H1 (cell line): ENCODE results near the gene MCM5. TPM values are rescaled to one million over a fixed set of nuclear protein-coding genes. Genes with fewer than 3 reads are reported as not detected.

Experiments
- CTCF ChIA-PET: fragments of 300-600 bp; sonication (Branson Sonifier 250); formaldehyde crosslinking; loops from one replicate; lab custom pipeline; 2021; ENCODE audit not compliant: partially characterized antibody; lab: Charles Lee
- POLR2A ChIA-PET: fragments of 300-600 bp; sonication (Branson Sonifier 250); formaldehyde crosslinking; loops from one replicate; lab custom pipeline; 2021; ENCODE audit warnings: inconsistent platforms; ENCODE audit not compliant: partially characterized antibody; lab: Charles Lee
- DNase-seq, 2 experiments: peaks; one replicate each; pipeline versions ENCODE4 v3.0.0 to v3.0.0-alpha.2; 2010 to 2022; ENCODE audit warnings: low spot score in 2 of 2, low read depth in 1 of 2, mixed read lengths in 1 of 2
- FAIRE-seq: peaks from 2 replicates; lab custom pipeline; 2011; peaks lifted over from hg19 to GRCh38; lab: Jason Lieb, UNC
- H2AFZ ChIP-seq: 2 replicates; pipeline ENCODE4 v1.8.1; 2012; ENCODE audit warnings: low read length, inconsistent platforms
- H2AK5ac ChIP-seq: 2 replicates; pipeline ENCODE4 v1.6.1; 2013; ENCODE audit warnings: low read depth, low read length
- H2BK120ac ChIP-seq: replicated peaks from 2 replicates; pipeline ENCODE3; 2013; ENCODE audit warnings: low read depth, low read length, inconsistent platforms
- H2BK12ac ChIP-seq: 2 replicates; pipeline ENCODE4 v1.6.1; 2013; ENCODE audit warnings: low read depth, low read length
- H2BK15ac ChIP-seq: 2 replicates; pipeline ENCODE4 v1.6.1; 2013; ENCODE audit warnings: low read length
- H2BK20ac ChIP-seq: 2 replicates; pipeline ENCODE4 v1.6.1; 2013; ENCODE audit warnings: low read length
- H2BK5ac ChIP-seq: 2 replicates; pipeline ENCODE4 v1.6.1; 2013; ENCODE audit warnings: low read depth, low read length
- H3K14ac ChIP-seq: 2 replicates; pipeline ENCODE4 v1.6.1; 2013; ENCODE audit warnings: inconsistent platforms; ENCODE audit not compliant: insufficient read length
- H3K18ac ChIP-seq: 2 replicates; pipeline ENCODE4 v1.6.1; 2013; ENCODE audit warnings: low read length; ENCODE audit errors: extremely low read depth
- H3K23ac ChIP-seq: 2 replicates; pipeline ENCODE4 v1.6.1; 2013; ENCODE audit warnings: inconsistent platforms; ENCODE audit not compliant: insufficient read length
- H3K23me2 ChIP-seq: 2 replicates; pipeline ENCODE4 v1.6.1; 2013; ENCODE audit warnings: low read depth, low read length
- H3K27ac ChIP-seq: 2 replicates; pipeline ENCODE4 v1.6.1; 2011; ENCODE audit warnings: low read depth, low read length, inconsistent platforms
- H3K27me3 ChIP-seq, 4 experiments: replicated peaks in 1 of 4; 1 replicate in 1 of 4; 2 replicates in 3 of 4; pipeline versions ENCODE4 v1.6.1 to v1.8.1; 2011 to 2013; ENCODE audit warnings: low read length in 3 of 4, mild to moderate bottlenecking in 3 of 4, inconsistent platforms in 2 of 4, mixed read lengths in 2 of 4, moderate library complexity in 1 of 4; ENCODE audit not compliant: control insufficient read depth in 3 of 4, insufficient read depth in 3 of 4; ENCODE audit errors: extremely low read depth in 1 of 4
- H3K36me3 ChIP-seq, 4 experiments: 2 replicates each; pipeline versions ENCODE4 v1.6.1 to v1.8.1; 2011 to 2013; ENCODE audit warnings: mild to moderate bottlenecking in 4 of 4, low read length in 3 of 4, moderate library complexity in 2 of 4, control low read depth in 1 of 4, inconsistent platforms in 1 of 4; ENCODE audit not compliant: insufficient read depth in 4 of 4, control insufficient read depth in 2 of 4
- H3K4ac ChIP-seq: replicated peaks from 2 replicates; pipeline ENCODE3; 2013; ENCODE audit warnings: low read length, low read depth, mixed read lengths, inconsistent platforms; ENCODE audit not compliant: insufficient read length
- H3K4me1 ChIP-seq, 4 experiments: replicated peaks in 1 of 4; 1 replicate in 1 of 4; 2 replicates in 3 of 4; pipeline versions ENCODE4 v1.6.1 to v1.8.1; 2011 to 2013; ENCODE audit warnings: low read length in 3 of 4, inconsistent platforms in 2 of 4, mixed read lengths in 1 of 4; ENCODE audit not compliant: insufficient read depth in 4 of 4, control insufficient read depth in 3 of 4
- H3K4me2 ChIP-seq, 2 experiments: 2 replicates each; pipeline versions ENCODE4 v1.6.1 to v1.8.1; 2011 to 2013; ENCODE audit warnings: low read depth in 2 of 2, low read length in 2 of 2, control low read depth in 1 of 2, inconsistent platforms in 1 of 2, mild to moderate bottlenecking in 1 of 2; ENCODE audit not compliant: insufficient read depth in 1 of 2
- H3K4me3 ChIP-seq, 4 experiments: fragments of 200-600, 300-600 bp in 1 of 4; sonication (generic), shearing (Covaris generic), sonication (Bioruptor Twin) in 1 of 4; 2 replicates each; pipeline versions ENCODE4 v1.5.1 to v1.8.1; 2011 to 2016; ENCODE audit warnings: low read length in 4 of 4, low read depth in 3 of 4, control low read depth in 2 of 4, inconsistent platforms in 2 of 4, mild to moderate bottlenecking in 2 of 4, mixed read lengths in 1 of 4, moderate library complexity in 1 of 4; ENCODE audit not compliant: insufficient read depth in 2 of 4; ENCODE audit errors: extremely low read depth in 1 of 4
- H3K56ac ChIP-seq: replicated peaks from 2 replicates; pipeline ENCODE3; 2013; ENCODE audit warnings: low read depth, mild to moderate bottlenecking, mixed read lengths, low read length, inconsistent platforms; ENCODE audit not compliant: insufficient read length
- H3K79me1 ChIP-seq: 2 replicates; pipeline ENCODE4 v1.6.1; 2013; ENCODE audit warnings: low read depth, low read length, control low read depth
- H3K79me2 ChIP-seq, 2 experiments: 2 replicates each; pipeline versions ENCODE4 v1.6.1 to v1.8.1; 2012 to 2013; ENCODE audit warnings: low read length in 2 of 2, mild to moderate bottlenecking in 2 of 2, inconsistent platforms in 1 of 2; ENCODE audit not compliant: insufficient read depth in 2 of 2, control insufficient read depth in 1 of 2
- H3K9ac ChIP-seq, 4 experiments: replicated peaks in 1 of 4; 1 replicate in 1 of 4; 2 replicates in 3 of 4; pipeline versions ENCODE4 v1.6.1 to v1.8.1; 2011 to 2013; ENCODE audit warnings: low read depth in 3 of 4, low read length in 3 of 4, control low read depth in 2 of 4, mild to moderate bottlenecking in 2 of 4, moderate library complexity in 2 of 4, inconsistent platforms in 1 of 4; ENCODE audit errors: extremely low read depth in 1 of 4
- H3K9me3 ChIP-seq, 2 experiments: 2 replicates each; pipeline versions ENCODE4 v1.6.1 to v1.8.1; 2012 to 2013; ENCODE audit warnings: mild to moderate bottlenecking in 2 of 2, moderate library complexity in 2 of 2, control low read depth in 1 of 2, inconsistent platforms in 1 of 2, low read depth in 1 of 2, low read length in 1 of 2, mixed read lengths in 1 of 2; ENCODE audit not compliant: insufficient read depth in 2 of 2
- H4K20me1 ChIP-seq, 2 experiments: replicated peaks in 1 of 2; 2 replicates each; pipeline versions ENCODE3 to v1.8.1; 2011 to 2013; ENCODE audit warnings: inconsistent platforms in 2 of 2, low read length in 2 of 2, mild to moderate bottlenecking in 1 of 2; ENCODE audit not compliant: insufficient read depth in 2 of 2, control insufficient read depth in 1 of 2
- H4K5ac ChIP-seq: 2 replicates; pipeline ENCODE4 v1.6.1; 2013; ENCODE audit warnings: low read length, low read depth, mixed read lengths, inconsistent platforms; ENCODE audit not compliant: insufficient read length
- H4K8ac ChIP-seq: 2 replicates; pipeline ENCODE4 v1.8.0; 2013; ENCODE audit warnings: mild to moderate bottlenecking, moderate library complexity, low read length, inconsistent platforms; ENCODE audit not compliant: insufficient read depth; ENCODE audit errors: extremely low read depth
- H4K91ac ChIP-seq: replicated peaks from 2 replicates; pipeline ENCODE3; 2013; ENCODE audit warnings: low read length, mixed read lengths, inconsistent platforms; ENCODE audit not compliant: insufficient read length
- BCL11A ChIP-seq, 2 experiments: IDR thresholded peaks; one replicate each; pipeline ENCODE4 v1.6.1; 2011; ENCODE audit warnings: low read depth in 2 of 2, low read length in 2 of 2, mild to moderate bottlenecking in 2 of 2
- BRCA1 ChIP-seq: IDR thresholded peaks from 2 replicates; pipeline ENCODE4 v1.6.1; 2012; ENCODE audit warnings: low read depth, low read length, improper control_type of control experiment
- CHD2 ChIP-seq: IDR thresholded peaks from 2 replicates; pipeline ENCODE4 v1.6.1; 2012; ENCODE audit warnings: low read length, improper control_type of control experiment
- EGR1 ChIP-seq: IDR thresholded peaks from 2 replicates; pipeline ENCODE4 v1.6.1; 2011; ENCODE audit warnings: low read depth, low read length, borderline replicate concordance
- GTF2F1 ChIP-seq: IDR thresholded peaks from 2 replicates; pipeline ENCODE4 v1.6.1; 2012; ENCODE audit warnings: low read depth, low read length, improper control_type of control experiment, borderline replicate concordance
- KDM4A ChIP-seq: IDR thresholded peaks from one replicate; pipeline ENCODE4 v1.7.1; 2012; ENCODE audit warnings: low read depth, mild to moderate bottlenecking, moderate library complexity, low read length, inconsistent platforms; ENCODE audit not compliant: severe bottlenecking
- RAD21 ChIP-seq, 2 experiments: IDR thresholded peaks in 1 of 2; conservative IDR thresholded peaks in 1 of 2; 2 replicates each; pipeline ENCODE4 v1.6.1; 2011; ENCODE audit warnings: low read depth in 2 of 2, low read length in 2 of 2, improper control_type of control experiment in 1 of 2, inconsistent platforms in 1 of 2, mild to moderate bottlenecking in 1 of 2, moderate library complexity in 1 of 2
- SIN3A ChIP-seq, 2 experiments: IDR thresholded peaks in 1 of 2; conservative IDR thresholded peaks in 1 of 2; 2 replicates each; pipeline ENCODE4 v1.6.1; 2011 to 2012; ENCODE audit warnings: low read length in 2 of 2, improper control_type of control experiment in 1 of 2, low read depth in 1 of 2, mild to moderate bottlenecking in 1 of 2
- SP1 ChIP-seq: IDR thresholded peaks from 2 replicates; pipeline ENCODE4 v1.6.1; 2011; ENCODE audit warnings: low read depth, low read length
- SUZ12 ChIP-seq: fragments of 200-600 bp; sonication (generic); IDR thresholded peaks from 2 replicates; pipeline ENCODE4 v1.6.1; 2012; ENCODE audit warnings: mild to moderate bottlenecking, inconsistent platforms, low read length, moderate library complexity, mixed read lengths
- TCF12 ChIP-seq: IDR thresholded peaks from 2 replicates; pipeline ENCODE4 v1.6.1; 2011; ENCODE audit warnings: low read depth, mild to moderate bottlenecking, low read length
- YY1 ChIP-seq: IDR thresholded peaks from 2 replicates; pipeline ENCODE4 v1.6.1; 2011; ENCODE audit warnings: low read depth, mild to moderate bottlenecking, low read length
- ZNF274 ChIP-seq: IDR thresholded peaks from 2 replicates; pipeline ENCODE4 v1.7.0; 2012; ENCODE audit warnings: low read length, borderline replicate concordance; ENCODE audit errors: extremely low read depth
- WGBS, 2 experiments: shearing (Covaris generic) in 1 of 2; methylation state at CpG; one replicate each; pipeline versions ENCODE4 v1.1.6 to v1.1.7; 2013 to 2015; ENCODE audit warnings: low lambda C conversion rate in 2 of 2, mixed read lengths in 2 of 2, inconsistent platforms in 1 of 2, low coverage in 1 of 2, missing lambda C conversion rate in 1 of 2; ENCODE audit not compliant: insufficient replicate concordance in 2 of 2, insufficient coverage in 1 of 2, insufficient read length in 1 of 2; ENCODE audit errors: extremely low coverage in 1 of 2, missing lambda C conversion rate in 1 of 2; 5-methylcytosine and 5-hydroxymethylcytosine counted together
- polyA plus RNA-seq, 7 experiments: library from polyadenylated mRNA; depleted of rRNA in 3 of 7; stranded (reverse) in 5 of 7; unstranded in 2 of 7; fragments of >200 nt in 5 of 7; fragments of 200-250 nt in 2 of 7; gene quantifications; 1 replicate in 5 of 7; 2 replicates in 1 of 7; 4 replicates in 1 of 7; pipeline versions ENCODE4 v1.2.1 to v1.2.3, GENCODE V29; 2011 to 2013; ENCODE audit warnings: missing spikeins in 2 of 7, mixed read lengths in 2 of 7
- total RNA-seq: library from RNA; stranded (reverse); fragmentation: NEBNext Ultra II Directional; extraction: Animal tissue kit (Norgen Biotek cat#: 25700); gene quantifications from 2 replicates; pipeline ENCODE4 v1.2.1, GENCODE V29; 2021

MCM5 gene
- total and polyA plus RNA-seq, 2 of the 8 experiments (the other 6 are each of a cell fraction or from before 2014, with no cell fraction given), result 210 to 305 TPM

DNA sequence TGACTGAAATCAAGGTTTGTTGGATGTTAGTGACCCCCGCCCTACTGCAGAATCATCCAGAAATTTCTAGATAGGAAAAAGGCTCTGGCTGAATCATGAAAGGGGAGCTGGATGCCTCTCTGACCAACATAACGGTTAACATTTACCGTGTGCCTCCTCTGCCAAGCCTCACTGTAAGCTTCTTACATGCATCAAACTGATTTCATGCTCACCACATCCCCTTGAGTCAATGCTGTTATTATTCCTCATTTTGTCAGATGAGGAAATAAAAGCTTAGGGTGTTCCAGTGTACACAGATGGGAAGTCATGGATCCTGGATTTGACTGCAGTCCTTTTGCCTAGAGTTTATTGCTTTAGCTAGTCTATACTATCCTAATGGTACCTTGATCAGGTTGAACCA is 24.9 kb upstream of the MCM5 start:
- Histone ChIP-seq H3K23me2 (peaks cover 4% of the 10 kb centered on the region; the same call in 1 of the 2 replicates), H2BK20ac (peak overlapping the region; percentile 73), H3K4me3 (no peak overlapping the region), H2AFZ (peak overlapping the region; percentile 14; the same call in 1 of the 2 replicates), H2BK5ac (peak overlapping the region; percentile 55; the same call in 1 of the 2 replicates), H3K14ac (no peak overlapping the region), H3K56ac (no peak overlapping the region), H2AK5ac (peak overlapping the region; percentile 40; the same call in 1 of the 2 replicates), H2BK15ac (0 out of 2 replicates have a peak overlapping the region, but pooled peaks have one; percentile 47), H4K5ac (no peak overlapping the region), H3K4ac (no peak overlapping the region), H3K79me1 (no peaks in the 10 kb centered on the region), H4K91ac (peak overlapping the region; percentile 20)
- TF ChIP-seq EGR1 (no peak), BCL11A (IDR thresholded peaks at IDR 0.05; ENCODE audit: low read depth in 2 of 2, low read length in 2 of 2) (no peak), RAD21 (IDR thresholded peaks at IDR 0.05 in 1 of 2, conservative IDR thresholded peaks at IDR 0.05 in 1 of 2; ENCODE audit: low read depth in 2 of 2, low read length in 2 of 2) (no peak), KDM4A (no peak), ZNF274 (no peak), BRCA1 (no peak), YY1 (no peak), GTF2F1 (no peak), CHD2 (no peak), SUZ12 (no peak), TCF12 (no peak), SP1 (no peak), SIN3A (conservative IDR thresholded peaks at IDR 0.05 in 1 of 2, IDR thresholded peaks at IDR 0.05 in 1 of 2; ENCODE audit: low read depth in 1 of 2, low read length in 2 of 2) (no peak)
- TF ChIP-seq, all 59 proteins: peak for 0
- no peaks in the 10 kb centered on the region for H3K79me2 ChIP-seq
- 89% methylated on average over 3 of the region's 3 CpGs; no CpG with 5 or more reads in 1 of the 2 experiments for WGBS, 2 experiments
- H2BK120ac ChIP-seq, result no peak overlapping the region
- DNase-seq (no peak), FAIRE-seq (no peak)
- ChIA-PET CTCF (interaction anchor here (0.9 to 1.9 kb wide), 4 partner anchors 12 to 309 kb away, joined by 3 to 8 read pairs (median 4); no protein-coding TSS in a partner anchor), POLR2A (interaction anchor here (0.8 to 57.4 kb wide), 5 partner anchors 13 to 191 kb away, joined by 3 to 1995 read pairs (median 4); partner anchors contain the start of gene MCM5)
- H3K36me3 ChIP-seq, result no peaks in the 10 kb centered on the region
- no peak overlapping the region for H4K8ac ChIP-seq
- no peak overlapping the region for H3K18ac ChIP-seq
- no peaks in the 10 kb centered on the region for H4K20me1 ChIP-seq
- no peak overlapping the region for H3K9ac ChIP-seq
- H3K4me2 ChIP-seq, result no peak overlapping the region
- H2BK12ac ChIP-seq, result peak overlapping the region; percentile 86; the same call in 1 of the 2 replicates
- no peak overlapping the region for H3K27ac ChIP-seq
- H3K4me1 ChIP-seq, result peaks cover 17 to 25% (median 20%) of the 10 kb centered on the region in 4 experiments
- no peaks in the 10 kb centered on the region for H3K9me3 ChIP-seq
- no peaks in the 10 kb centered on the region for H3K27me3 ChIP-seq
- no peak overlapping the region for H3K23ac ChIP-seq
